Activated CD4-positive, alpha-beta T cell treated with anti-CD3 and anti-CD28 coated beads, Interleukin-2, amount 10 ng/mL, durations not matched to agents 24 days and 14 days (primary cell): ENCODE results near the gene CD320. TPM values are rescaled to one million over a fixed set of nuclear protein-coding genes. Genes with fewer than 3 reads are reported as not detected.
A peak's percentile ranks its signal among the peaks of the same experiment; 100 is the strongest.
"Not testable (repeated sequence)": the region's sequence is repeated elsewhere in the genome, so short reads cannot be mapped to it uniquely, and the experiment has no call there.

Experiments
- DNase-seq: peaks from one replicate; pipeline ENCODE4 v3.0.0; 2022
- H3K27ac Mint-ChIP-seq: one replicate; pipeline ENCODE4 v1.8.0; 2022; ENCODE audit warnings: mild to moderate bottlenecking, mixed read lengths
- H3K27me3 Mint-ChIP-seq: one replicate; pipeline ENCODE4 v1.8.0; 2022; ENCODE audit warnings: mixed read lengths
- H3K36me3 Mint-ChIP-seq: one replicate; pipeline ENCODE4 v1.8.0; 2022; ENCODE audit warnings: low read depth, mild to moderate bottlenecking, mixed read lengths
- H3K4me1 Mint-ChIP-seq: one replicate; pipeline ENCODE4 v1.8.0; 2021; ENCODE audit warnings: mixed read lengths
- H3K4me3 Mint-ChIP-seq: one replicate; pipeline ENCODE4 v1.8.0; 2022; ENCODE audit warnings: mild to moderate bottlenecking, moderate library complexity, mixed read lengths
- H3K9me3 Mint-ChIP-seq: one replicate; pipeline ENCODE4 v1.8.0; 2021; ENCODE audit warnings: mixed read lengths
- intact Hi-C: fragments of 100-400 bp; cut with micrococcal nuclease; formaldehyde crosslinking; loops from one replicate; pipeline ENCODE4 v1.15.1; 2023
- total RNA-seq: library from RNA; stranded (reverse); gene quantifications from 2 replicates; pipeline ENCODE4 v1.2.3, GENCODE V29; 2022

CD320 gene
- total RNA-seq, 1 donor from 2014 or later = 113 TPM

DNA sequence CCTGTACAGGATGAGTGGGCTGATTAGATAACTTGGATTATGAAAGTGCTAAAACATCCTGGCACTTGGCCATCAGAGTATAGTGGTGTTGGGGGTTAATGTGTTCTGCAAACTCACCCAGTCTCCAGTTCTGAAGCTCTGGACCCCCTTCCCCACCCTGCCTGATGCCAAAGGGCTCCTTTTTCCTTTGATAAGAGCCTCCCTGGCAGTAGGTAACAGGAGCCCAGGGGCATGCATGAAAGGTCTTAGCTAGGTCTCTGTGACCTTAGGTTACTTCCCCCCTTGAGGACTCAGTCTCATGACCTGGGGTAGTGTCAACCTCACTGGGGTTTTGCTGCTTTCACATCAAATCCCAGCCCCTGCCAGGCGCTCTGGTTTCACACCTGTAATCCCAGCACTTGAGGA is 15.6 kb upstream of the CD320 start:
- H3K27ac Mint-ChIP-seq = peak overlapping the region; percentile 41
- intact Hi-C loops = loop anchor here (5.0 kb wide), 1 partner anchor 71 kb away; no protein-coding TSS in a partner anchor

GRCh38 chr19:8322638-8322997 is 14.5 kb upstream of the CD320 start:
- H3K27ac Mint-ChIP-seq = peak overlapping the region; percentile 99
- no peak for DNase-seq
- intact Hi-C loops = loop anchor here (5.0 kb wide), 1 partner anchor 70 kb away; no protein-coding TSS in a partner anchor
- no peaks in the 10 kb centered on the region for H3K9me3 Mint-ChIP-seq
- H3K36me3 Mint-ChIP-seq = peaks cover 35% of the 10 kb centered on the region
- H3K4me3 Mint-ChIP-seq = peak overlapping the region; percentile 100
- H3K27me3 Mint-ChIP-seq = peaks cover 4% of the 10 kb centered on the region
- H3K4me1 Mint-ChIP-seq = peaks cover 21% of the 10 kb centered on the region

More for the DNA sequence above, 15.6 kb upstream of the CD320 start:
- H3K36me3 Mint-ChIP-seq = peaks cover 35% of the 10 kb centered on the region
- H3K4me1 Mint-ChIP-seq = peaks cover 21% of the 10 kb centered on the region
- peaks cover 10% of the 10 kb centered on the region for H3K27me3 Mint-ChIP-seq
- no peaks in the 10 kb centered on the region for H3K9me3 Mint-ChIP-seq
- H3K4me3 Mint-ChIP-seq = no peak overlapping the region
- DNase-seq = no peak

DNA sequence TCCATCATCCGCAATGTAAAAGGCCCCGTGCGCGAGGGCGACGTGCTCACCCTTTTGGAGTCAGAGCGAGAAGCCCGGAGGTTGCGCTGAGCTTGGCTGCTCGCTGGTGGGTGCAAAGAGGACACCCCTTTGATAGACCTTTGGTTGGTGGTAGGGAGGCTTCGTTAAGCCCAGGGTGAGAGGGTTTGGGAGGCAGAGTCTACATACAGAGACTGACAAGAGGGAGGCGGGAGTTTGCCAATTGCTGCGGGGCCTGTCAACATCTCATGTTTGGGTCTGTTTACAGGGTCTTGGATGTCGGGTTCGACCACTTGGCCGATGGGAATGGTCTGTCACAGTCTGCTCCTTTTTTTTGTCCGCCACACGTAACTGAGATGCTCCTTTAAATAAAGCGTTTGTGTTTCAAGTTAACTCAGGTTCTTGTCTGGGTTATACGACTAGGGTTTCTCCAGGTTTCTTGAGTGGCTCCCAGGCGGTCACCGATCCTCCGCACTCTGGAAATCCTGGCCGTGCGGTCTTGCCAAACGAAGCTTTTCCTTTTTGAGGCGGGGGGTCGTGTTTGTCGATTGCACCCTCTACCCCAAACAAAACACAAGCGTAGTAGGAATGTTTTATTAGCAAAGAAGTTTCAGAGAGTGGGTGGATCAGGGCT is 14.0 kb upstream of the CD320 start:
- peaks cover 4% of the 10 kb centered on the region for H3K27me3 Mint-ChIP-seq
- H3K4me1 Mint-ChIP-seq = peaks cover 21% of the 10 kb centered on the region
- H3K36me3 Mint-ChIP-seq = peaks cover 35% of the 10 kb centered on the region
- intact Hi-C loops = loop anchor here (1.0 to 5.0 kb wide), 4 partner anchors 14 to 70 kb away; partner anchors contain the start of genes CD320 and RAB11B
- DNase-seq = no peak
- peak overlapping the region; percentile 99 for H3K27ac Mint-ChIP-seq
- peak overlapping the region; percentile 100 for H3K4me3 Mint-ChIP-seq
- H3K9me3 Mint-ChIP-seq = no peaks in the 10 kb centered on the region

DNA sequence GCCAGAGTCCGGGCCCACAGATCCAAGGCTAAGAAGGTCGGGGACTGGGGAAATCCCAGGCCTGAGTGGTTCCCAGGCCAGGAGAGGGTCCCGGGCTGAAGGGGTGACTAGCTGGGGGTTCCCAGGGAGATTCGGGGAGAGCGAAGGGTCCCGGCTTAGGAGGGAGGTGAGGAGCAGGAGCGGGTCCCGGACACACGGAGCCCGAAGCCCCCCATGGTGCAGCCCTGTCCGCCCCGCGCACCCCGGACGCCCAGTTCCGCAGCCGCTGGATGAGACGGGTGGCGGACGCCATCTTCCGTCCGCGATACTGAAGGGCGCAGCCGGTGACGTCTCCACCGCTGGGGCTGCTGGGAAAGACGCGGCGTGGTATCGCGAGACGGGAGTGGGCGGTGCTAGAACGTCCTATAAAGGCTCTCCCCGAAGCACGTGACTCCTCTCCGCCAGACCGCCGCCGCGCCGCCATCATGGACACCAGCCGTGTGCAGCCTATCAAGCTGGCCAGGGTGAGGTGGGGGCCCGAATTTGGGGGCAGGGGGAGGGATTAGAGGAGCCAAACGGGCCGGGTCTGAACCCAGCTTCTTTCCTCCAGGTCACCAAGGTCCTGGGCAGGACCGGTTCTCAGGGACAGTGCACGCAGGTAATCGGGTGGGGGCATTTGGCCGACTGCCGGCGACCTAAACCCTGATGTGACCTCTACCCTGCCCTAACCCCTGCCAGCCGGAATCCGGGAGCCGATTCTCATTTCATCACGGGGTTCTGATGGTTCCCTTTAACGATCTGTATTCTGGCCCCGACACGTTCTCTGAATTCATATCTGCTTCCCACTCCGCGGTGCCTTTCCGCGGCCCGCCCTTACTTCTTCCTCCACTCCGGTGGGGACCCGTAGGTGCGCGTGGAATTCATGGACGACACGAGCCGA is 13.2 kb upstream of the CD320 start, which contains the start of the genes NDUFA7 and RPS28:
TSS of gene NDUFA7 (minus strand) at position 309 of the 919 bp plus-strand sequence. CDS start at position 292, 17 bp downstream.
TSS of gene RPS28 (plus strand) at position 430 of the 919 bp plus-strand sequence. CDS start at position 465, 35 bp downstream.
- no peaks in the 10 kb centered on the region for H3K27me3 Mint-ChIP-seq
- intact Hi-C loops = loop anchor here (1.0 to 5.0 kb wide), 4 partner anchors 13 to 69 kb away; partner anchors contain the start of genes CD320 and RAB11B
- H3K4me1 Mint-ChIP-seq = peaks cover 21% of the 10 kb centered on the region
- H3K36me3 Mint-ChIP-seq = peaks cover 37% of the 10 kb centered on the region
- peak; percentile 99 for DNase-seq
- peak within 1 kb of the TSS; percentile 100 for H3K4me3 Mint-ChIP-seq
- peak within 1 kb of the TSS; percentile 99 for H3K27ac Mint-ChIP-seq
- no peaks in the 10 kb centered on the region for H3K9me3 Mint-ChIP-seq

DNA sequence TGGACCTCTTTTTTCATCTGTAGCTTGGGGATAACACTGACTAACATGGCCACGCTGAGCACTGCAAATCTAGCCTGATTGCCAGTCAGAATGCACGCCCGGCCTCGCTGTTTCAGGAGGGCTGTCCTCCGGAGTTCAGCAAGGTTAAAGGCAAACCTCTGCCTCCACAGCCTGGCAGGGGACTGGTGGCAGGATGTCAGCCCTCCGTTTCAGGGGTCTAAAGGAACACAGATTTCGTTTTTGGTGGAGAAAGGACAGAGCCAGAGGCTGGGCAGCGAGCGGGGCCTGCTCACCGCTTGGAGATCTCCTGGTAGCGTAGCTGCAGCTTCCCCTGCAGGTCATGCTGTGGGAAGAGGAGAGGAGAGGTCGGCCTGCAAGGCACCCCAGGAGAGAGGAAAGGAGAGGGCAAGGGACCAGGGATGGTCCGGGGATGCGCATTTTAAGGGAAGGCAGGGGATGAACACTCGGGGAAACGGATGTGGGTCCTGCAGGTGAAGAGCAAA is 12.5 kb upstream of the CD320 start:
- Mint-ChIP-seq H3K4me3 (peak overlapping the region; percentile 100), H3K4me1 (peaks cover 21% of the 10 kb centered on the region), H3K27me3 (no peaks in the 10 kb centered on the region), H3K36me3 (peaks cover 40% of the 10 kb centered on the region), H3K27ac (peak overlapping the region; percentile 99), H3K9me3 (no peaks in the 10 kb centered on the region)
- DNase-seq = no peak
- intact Hi-C loops = loop anchor here (1.0 to 5.0 kb wide), 4 partner anchors 12 to 70 kb away; partner anchors contain the start of genes CD320 and RAB11B

DNA sequence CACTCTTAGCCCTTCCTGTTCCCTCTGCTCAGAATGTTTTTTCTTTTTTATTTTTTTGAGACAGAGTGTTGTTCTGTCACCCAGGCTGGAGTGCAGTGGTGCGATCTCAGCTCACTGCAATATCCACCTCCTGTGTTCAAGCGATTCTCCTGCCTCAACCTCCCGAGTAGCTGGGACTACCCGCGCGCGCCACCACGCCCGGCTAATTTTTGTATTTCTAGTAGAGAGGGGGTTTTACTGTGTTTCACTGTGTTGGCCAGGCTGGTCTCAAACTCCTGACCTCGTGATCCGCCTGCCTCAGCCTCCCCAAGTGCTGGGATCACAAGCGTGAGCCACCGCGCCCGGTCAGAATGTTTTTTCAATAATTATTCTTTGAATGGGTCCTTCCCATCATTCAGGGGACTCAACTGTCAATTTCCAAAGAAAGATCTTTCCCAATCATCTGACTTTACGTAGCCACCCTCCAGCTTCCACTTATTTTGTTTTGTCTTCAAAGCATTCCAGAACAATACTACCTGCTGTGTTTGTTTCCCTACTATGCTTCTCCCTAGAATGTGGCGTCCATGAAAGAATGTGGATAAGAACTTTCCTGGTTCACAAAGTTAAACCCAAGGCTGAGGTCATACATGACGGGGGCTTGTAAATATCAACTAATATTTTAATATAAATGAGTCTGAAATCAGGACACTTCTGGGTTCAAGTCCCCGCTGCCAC is 11.8 kb upstream of the CD320 start:
- intact Hi-C loops = loop anchor here (5.0 kb wide), 1 partner anchor 68 kb away; no protein-coding TSS in a partner anchor
- DNase-seq = no peak
- Mint-ChIP-seq H3K27ac (peak overlapping the region; percentile 99), H3K36me3 (peaks cover 46% of the 10 kb centered on the region), H3K27me3 (no peaks in the 10 kb centered on the region), H3K9me3 (no peaks in the 10 kb centered on the region), H3K4me1 (peaks cover 21% of the 10 kb centered on the region), H3K4me3 (peak overlapping the region; percentile 100)

- H3K27me3 Mint-ChIP-seq, intact Hi-C loops, H3K9me3 Mint-ChIP-seq, H3K27ac Mint-ChIP-seq, DNase-seq, H3K4me3 Mint-ChIP-seq: not testable (repeated sequence)
- Mint-ChIP-seq H3K4me1 (peaks cover 21% of the 10 kb centered on the region), H3K36me3 (peaks cover 50% of the 10 kb centered on the region)
These were observed 10.7 kb upstream of the CD320 start for GRCh38 chr19:8318835-8319234.

- intact Hi-C loops = no loop called here
- Mint-ChIP-seq H3K4me1 (peaks cover 9% of the 10 kb centered on the region), H3K27me3 (no peaks in the 10 kb centered on the region), H3K36me3 (peaks cover 28% of the 10 kb centered on the region), H3K27ac (peak overlapping the region; percentile 37), H3K9me3 (no peaks in the 10 kb centered on the region), H3K4me3 (no peak overlapping the region)
- DNase-seq = no peak
These were observed 8.4 kb upstream of the CD320 start for GRCh38 chr19:8316351-8317125.

DNA sequence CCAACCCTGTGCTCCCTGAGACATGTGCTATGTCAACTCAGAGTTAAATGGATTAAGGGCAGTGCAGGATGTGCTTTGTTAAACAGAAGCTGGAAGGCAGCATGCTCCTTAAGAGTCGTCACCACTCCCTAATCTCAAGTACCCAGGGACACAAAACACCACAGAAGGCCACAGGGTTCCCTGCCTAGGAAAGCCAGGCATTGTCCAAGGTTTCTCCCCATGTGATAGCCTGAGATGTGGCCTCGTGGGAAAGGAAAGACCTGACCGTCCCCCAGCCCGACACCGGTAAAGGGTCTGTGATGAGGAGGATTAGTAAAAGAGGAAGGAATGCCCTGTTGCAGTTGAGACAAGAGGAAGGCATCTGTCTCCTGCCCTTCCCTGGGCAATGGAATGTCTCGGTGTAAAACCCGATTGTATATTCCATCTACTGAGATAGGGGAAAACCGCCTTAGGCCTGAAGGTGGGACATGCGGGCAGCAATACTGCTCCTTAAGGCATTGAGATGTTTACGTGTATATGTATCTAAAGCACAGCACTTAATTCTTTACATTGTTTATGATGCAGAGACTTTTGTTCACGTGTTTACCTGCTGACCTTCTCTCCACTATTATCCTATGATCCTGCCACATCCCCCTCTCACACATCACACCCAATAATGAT is 7.0 kb upstream of the CD320 start:
- DNase-seq, intact Hi-C loops, H3K9me3 Mint-ChIP-seq, H3K4me3 Mint-ChIP-seq, H3K4me1 Mint-ChIP-seq, H3K27me3 Mint-ChIP-seq, H3K27ac Mint-ChIP-seq: not testable (repeated sequence)
- peaks cover 23% of the 10 kb centered on the region for H3K36me3 Mint-ChIP-seq

DNA sequence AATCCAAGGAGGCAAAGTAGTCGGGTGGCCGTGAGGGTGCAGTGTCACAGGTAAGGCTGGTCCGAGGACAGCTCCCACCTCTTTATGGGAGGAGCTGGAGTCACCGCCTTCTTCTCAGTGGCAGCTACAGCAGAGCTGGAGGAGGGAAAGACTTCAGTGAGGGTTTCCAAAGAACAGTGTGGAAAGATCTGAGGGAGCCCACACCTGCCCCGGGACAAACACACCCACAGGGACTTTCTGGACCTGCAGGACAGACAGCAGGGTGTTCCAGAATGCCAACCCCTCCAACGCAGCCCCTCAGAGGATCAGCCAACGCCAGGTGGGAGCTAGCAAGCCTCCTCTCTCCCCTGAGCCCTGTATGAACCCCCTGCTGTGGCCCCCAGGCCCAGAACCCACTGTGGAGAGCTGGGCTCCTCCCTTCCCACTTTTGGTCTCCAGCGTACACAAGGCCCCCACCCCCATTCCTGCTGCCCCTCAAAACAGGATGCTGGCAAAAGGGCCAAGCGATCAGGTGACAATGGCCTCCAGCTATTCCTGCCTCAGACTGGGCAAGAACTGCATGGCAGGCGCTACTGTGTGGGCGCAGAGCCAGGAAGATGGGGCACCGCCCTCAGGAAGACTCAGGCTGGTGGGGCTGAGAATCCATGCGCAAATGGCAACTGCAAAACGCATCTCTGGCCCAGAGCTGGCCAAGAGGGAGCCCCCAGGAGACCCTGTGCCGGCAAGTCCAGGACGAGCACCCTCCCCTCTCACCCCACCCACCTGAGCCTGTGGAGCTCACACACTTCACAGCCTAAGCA is 3.5 kb upstream of the CD320 start:
- peak; percentile 52 for DNase-seq

GRCh38 chr19:8310342-8311055 is 2.3 kb upstream of the CD320 start:
- no peak overlapping the region for H3K27ac Mint-ChIP-seq
- H3K36me3 Mint-ChIP-seq = peaks cover 33% of the 10 kb centered on the region
- no peaks in the 10 kb centered on the region for H3K9me3 Mint-ChIP-seq
- intact Hi-C loops = no loop called here
- H3K4me1 Mint-ChIP-seq = peaks cover 27% of the 10 kb centered on the region
- H3K4me3 Mint-ChIP-seq = no peak overlapping the region
- DNase-seq = peak; percentile 54
- H3K27me3 Mint-ChIP-seq = no peaks in the 10 kb centered on the region

More for the DNA sequence above, 3.5 kb upstream of the CD320 start:
- peaks cover 36% of the 10 kb centered on the region for H3K36me3 Mint-ChIP-seq
- no peaks in the 10 kb centered on the region for H3K9me3 Mint-ChIP-seq
- no peaks in the 10 kb centered on the region for H3K27me3 Mint-ChIP-seq
- peaks cover 21% of the 10 kb centered on the region for H3K4me1 Mint-ChIP-seq
- H3K27ac Mint-ChIP-seq = no peak overlapping the region
- H3K4me3 Mint-ChIP-seq = no peak overlapping the region
- intact Hi-C loops = no loop called here
